Upper lobe of left lung (tissue), 6 donors: Measurements from ENCODE around the gene PRR15. TPM values are rescaled to one million over a fixed set of nuclear protein-coding genes. Genes with fewer than 3 reads are reported as not detected.
A peak's percentile ranks its signal among the peaks of the same experiment; 100 is the strongest.

Experiments used
- ATAC-seq, 2 donors: fragments of 200-7000 bp; cut with Tn5 transposase; one replicate each; pipeline ENCODE4 v1.9.1; 2022; ENCODE audit warnings: mild to moderate bottlenecking in 2 of 2, moderate library complexity in 2 of 2; ENCODE audit not compliant: low FRiP score in 2 of 2
- DNase-seq, 2 donors: peaks; one replicate each; pipeline ENCODE4 v3.0.0-alpha.2; 2019 to 2020
- H3K27ac ChIP-seq, 4 donors: fragments of 200-600 bp; sonication (generic); one replicate each; pipeline ENCODE4 v1.5.1; 2016 to 2019
- H3K27me3 ChIP-seq, 4 donors: fragments of 200-600 bp; sonication (generic); one replicate each; pipeline ENCODE4 v1.5.1; 2017 to 2019
- H3K36me3 ChIP-seq, 4 donors: fragments of 200-600 bp; sonication (generic); one replicate each; pipeline ENCODE4 v1.5.1; 2016 to 2019
- H3K4me1 ChIP-seq, 4 donors: fragments of 200-600 bp; sonication (generic); one replicate each; pipeline ENCODE4 v1.5.1; 2018 to 2019
- H3K4me3 ChIP-seq, 4 donors: fragments of 200-600 bp; sonication (generic); one replicate each; pipeline ENCODE4 v1.5.1; 2017 to 2019; ENCODE audit warnings: mild to moderate bottlenecking in 2 of 4, moderate library complexity in 1 of 4
- H3K9me3 ChIP-seq, 4 donors: fragments of 200-600 bp; sonication (generic); one replicate each; pipeline ENCODE4 v1.5.1; 2018 to 2019
- CTCF ChIP-seq, 6 experiments: fragments of 450-650 bp in 4 of 6; fragments of 200-600 bp in 2 of 6; sonication (generic) in 2 of 6; IDR thresholded peaks; one replicate each; pipeline ENCODE4 v1.5.1; 2016 to 2019; ENCODE audit warnings: antibody characterized with exemption in 6 of 6
- EP300 ChIP-seq, 4 donors: sonication (generic); formaldehyde crosslinking; IDR thresholded peaks; one replicate each; pipeline ENCODE4 v1.5.1; 2017; ENCODE audit warnings: antibody characterized with exemption in 4 of 4, control low read depth in 2 of 4
- POLR2A ChIP-seq, 4 donors: fragments of 450-650 bp; IDR thresholded peaks; one replicate each; pipeline ENCODE4 v1.5.1; 2016 to 2017; ENCODE audit warnings: antibody characterized with exemption in 4 of 4, mild to moderate bottlenecking in 2 of 4
- POLR2AphosphoS5 ChIP-seq, 2 donors: sonication (generic); formaldehyde crosslinking; IDR thresholded peaks; one replicate each; pipeline ENCODE4 v1.5.1; 2017; ENCODE audit warnings: antibody characterized with exemption in 2 of 2
- WGBS, 2 donors: methylation state at CpG; one replicate each; pipeline ENCODE4 v1.1.5; 2017 to 2018; 5-methylcytosine and 5-hydroxymethylcytosine counted together
- total RNA-seq, 6 donors: library from RNA; depleted of rRNA in 4 of 6; stranded (reverse); fragments of >200 nt in 4 of 6; gene quantifications; one replicate each; pipeline versions ENCODE4 v1.1.0 to v1.2.1, GENCODE V29; 2016 to 2021
- donor health status: DM: no; HTN: no; CAD: no; lungs with moderate emphysema.
- donor health status: DM: no; HTN: yes; CAD: no; lungs with severe emphysema.

Gene PRR15
- total RNA-seq, 6 donors from 2014 or later, result 2.1 to 13.5 (median 3.5) TPM

GRCh38 chr7:29548823-29549222 is 14.8 kb upstream of the PRR15 start:
- WGBS, 2 donors, result 87 to 91% methylated on average over 4 of the region's 4 CpGs
- Histone ChIP-seq H3K4me3 (no peak overlapping the region), H3K27ac (no peak overlapping the region), H3K9me3 (peaks cover 0 to 7% (median 3%) of the 10 kb centered on the region in 4 donors), H3K36me3 (no peaks in the 10 kb centered on the region), H3K4me1 (no peaks in the 10 kb centered on the region), H3K27me3 (no peaks in the 10 kb centered on the region)
- ATAC-seq, result no peak
- DNase-seq, result no peak
- TF ChIP-seq EP300 (IDR thresholded peaks at IDR 0.05) (no peak), POLR2AphosphoS5 (IDR thresholded peaks at IDR 0.05) (no peak), POLR2A (IDR thresholded peaks at IDR 0.05) (no peak), CTCF (IDR thresholded peaks at IDR 0.05) (no peak)

GRCh38 chr7:29552392-29552791 is 11.2 kb upstream of the PRR15 start:
- ATAC-seq, result no peak
- TF ChIP-seq POLR2A (IDR thresholded peaks at IDR 0.05) (no peak), CTCF (IDR thresholded peaks at IDR 0.05) (no peak), EP300 (IDR thresholded peaks at IDR 0.05) (no peak), POLR2AphosphoS5 (IDR thresholded peaks at IDR 0.05) (no peak)
- H3K27me3 ChIP-seq, result no peaks in the 10 kb centered on the region
- H3K4me3 ChIP-seq, result no peak overlapping the region
- H3K4me1 ChIP-seq, result no peaks in the 10 kb centered on the region
- WGBS, 2 donors, result 86 to 87% methylated on average over 4 of the region's 4 CpGs
- H3K36me3 ChIP-seq, result no peaks in the 10 kb centered on the region
- no peaks in the 10 kb centered on the region for H3K9me3 ChIP-seq
- no peak overlapping the region for H3K27ac ChIP-seq
- DNase-seq, result no peak

- Histone ChIP-seq H3K27ac (no peak overlapping the region), H3K36me3 (no peaks in the 10 kb centered on the region), H3K4me1 (no peaks in the 10 kb centered on the region), H3K9me3 (no peaks in the 10 kb centered on the region), H3K4me3 (no peak overlapping the region), H3K27me3 (no peaks in the 10 kb centered on the region)
- TF ChIP-seq EP300 (IDR thresholded peaks at IDR 0.05) (no peak), CTCF (IDR thresholded peaks at IDR 0.05) (no peak), POLR2A (IDR thresholded peaks at IDR 0.05) (no peak), POLR2AphosphoS5 (IDR thresholded peaks at IDR 0.05) (no peak)
- no peak for ATAC-seq
- no peak for DNase-seq
- WGBS, 2 donors, result 94 to 99% methylated on average over 3 of the region's 3 CpGs
Observed at GRCh38 chr7:29555061-29555460, 8.6 kb upstream of the PRR15 start.

- no peaks in the 10 kb centered on the region for H3K9me3 ChIP-seq
- no peak overlapping the region for H3K27ac ChIP-seq
- TF ChIP-seq POLR2A (IDR thresholded peaks at IDR 0.05), result no peak
- no peak for TF ChIP-seq EP300 (IDR thresholded peaks at IDR 0.05)
- no peak for TF ChIP-seq CTCF (IDR thresholded peaks at IDR 0.05)
- TF ChIP-seq POLR2AphosphoS5 (IDR thresholded peaks at IDR 0.05), result no peak
- no peak overlapping the region for H3K4me3 ChIP-seq
- 84 to 91% methylated on average over 9 of the region's 9 CpGs for WGBS, 2 donors
- no peaks in the 10 kb centered on the region for H3K27me3 ChIP-seq
- ATAC-seq, result no peak
- DNase-seq, result no peak
- no peaks in the 10 kb centered on the region for H3K4me1 ChIP-seq
- H3K36me3 ChIP-seq, result no peaks in the 10 kb centered on the region
Observed at GRCh38 chr7:29556405-29557195, 7.0 kb upstream of the PRR15 start.

- no peak overlapping the region for H3K4me3 ChIP-seq
- TF ChIP-seq POLR2A (IDR thresholded peaks at IDR 0.05) (no peak), CTCF (IDR thresholded peaks at IDR 0.05) (no peak), POLR2AphosphoS5 (IDR thresholded peaks at IDR 0.05) (no peak), EP300 (IDR thresholded peaks at IDR 0.05) (no peak)
- H3K36me3 ChIP-seq, result no peaks in the 10 kb centered on the region
- 34 to 41% methylated on average over 3 of the region's 3 CpGs for WGBS, 2 donors
- peaks cover under 1 to 2% (median under 1%) of the 10 kb centered on the region in 4 donors for H3K4me1 ChIP-seq
- no peaks in the 10 kb centered on the region for H3K9me3 ChIP-seq
- peak in 1 of 2 donors; percentile 69 for ATAC-seq
- no peak overlapping the region for H3K27ac ChIP-seq
- peaks cover 0 to 5% (median 2%) of the 10 kb centered on the region in 4 donors for H3K27me3 ChIP-seq
- DNase-seq, result peak in 1 of 2 donors; percentile 44
Observed at GRCh38 chr7:29557954-29558353, 5.7 kb upstream of the PRR15 start.
